ENCODE results near the gene ABCC8.

The ABCC8 gene

GRCh38 chr11:17414317-17414737, 62.3 kb downstream of the ABCC8 start:
- DNase-seq (ENCODE audit: low read depth): no peak
- no peak for TF ChIP-seq CTCF (IDR thresholded peaks at IDR 0.05; ENCODE audit: control insufficient read depth, insufficient read depth, low read depth, low read length, missing control alignments)

GRCh38 chr11:17413414-17414316, 63.0 kb downstream of the ABCC8 start:
- TF ChIP-seq CTCF (IDR thresholded peaks at IDR 0.05; ENCODE audit: control insufficient read depth, insufficient read depth, low read depth, low read length, missing control alignments): no peak
- no peak for DNase-seq (ENCODE audit: low read depth)
- no peak overlapping the region for H3K4me3 ChIP-seq (ENCODE audit: control insufficient read depth, low read depth, low read length)

More at GRCh38 chr11:17414317-17414737, 62.3 kb downstream of the ABCC8 start:
- H3K4me3 ChIP-seq (ENCODE audit: control insufficient read depth, low read depth, low read length): no peak overlapping the region

DNA sequence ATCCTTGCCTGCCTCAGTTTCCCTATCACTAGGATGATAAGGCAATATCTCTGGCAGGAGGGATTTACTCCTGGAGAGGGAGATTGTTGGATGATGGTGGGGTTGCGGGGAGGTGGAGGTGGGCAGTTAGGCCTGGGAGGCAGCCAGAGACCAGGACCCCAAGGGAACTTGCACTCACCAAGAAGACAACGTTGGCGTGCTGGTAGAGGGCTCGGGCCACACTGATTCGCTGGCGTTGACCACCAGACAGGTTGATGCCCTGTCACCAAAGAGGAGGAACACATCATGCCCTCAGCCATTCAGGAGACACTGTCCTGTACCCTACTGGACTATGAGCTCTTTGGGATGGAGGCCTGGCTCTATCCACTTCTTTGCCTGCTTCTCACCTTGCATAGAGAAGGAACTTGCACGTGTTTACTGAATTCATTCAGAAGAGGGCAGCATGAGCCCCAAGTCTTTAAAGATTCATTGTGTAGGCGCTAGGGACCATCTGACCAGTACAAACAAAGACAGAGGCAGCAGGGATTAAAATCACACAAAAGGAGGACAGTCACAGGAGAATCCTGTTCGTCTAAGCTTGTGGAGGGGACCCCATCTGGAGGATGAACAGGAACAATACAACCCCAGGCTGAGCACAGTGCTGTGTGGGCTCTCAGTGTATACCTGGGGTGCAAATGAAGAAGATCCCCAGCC, 64.0 kb downstream of the ABCC8 start:
- no peak overlapping the region for H3K4me3 ChIP-seq (ENCODE audit: control insufficient read depth, low read depth, low read length)
- TF ChIP-seq CTCF (IDR thresholded peaks at IDR 0.05; ENCODE audit: control insufficient read depth, insufficient read depth, low read depth, low read length, missing control alignments): no peak
- no peak for DNase-seq (ENCODE audit: low read depth)

GRCh38 chr11:17411418-17411817, 65.2 kb downstream of the ABCC8 start:
- no peak for TF ChIP-seq CTCF (IDR thresholded peaks at IDR 0.05; ENCODE audit: control insufficient read depth, insufficient read depth, low read depth, low read length, missing control alignments)
- no peak overlapping the region for H3K4me3 ChIP-seq (ENCODE audit: control insufficient read depth, low read depth, low read length)
- no peak for DNase-seq (ENCODE audit: low read depth)

DNA sequence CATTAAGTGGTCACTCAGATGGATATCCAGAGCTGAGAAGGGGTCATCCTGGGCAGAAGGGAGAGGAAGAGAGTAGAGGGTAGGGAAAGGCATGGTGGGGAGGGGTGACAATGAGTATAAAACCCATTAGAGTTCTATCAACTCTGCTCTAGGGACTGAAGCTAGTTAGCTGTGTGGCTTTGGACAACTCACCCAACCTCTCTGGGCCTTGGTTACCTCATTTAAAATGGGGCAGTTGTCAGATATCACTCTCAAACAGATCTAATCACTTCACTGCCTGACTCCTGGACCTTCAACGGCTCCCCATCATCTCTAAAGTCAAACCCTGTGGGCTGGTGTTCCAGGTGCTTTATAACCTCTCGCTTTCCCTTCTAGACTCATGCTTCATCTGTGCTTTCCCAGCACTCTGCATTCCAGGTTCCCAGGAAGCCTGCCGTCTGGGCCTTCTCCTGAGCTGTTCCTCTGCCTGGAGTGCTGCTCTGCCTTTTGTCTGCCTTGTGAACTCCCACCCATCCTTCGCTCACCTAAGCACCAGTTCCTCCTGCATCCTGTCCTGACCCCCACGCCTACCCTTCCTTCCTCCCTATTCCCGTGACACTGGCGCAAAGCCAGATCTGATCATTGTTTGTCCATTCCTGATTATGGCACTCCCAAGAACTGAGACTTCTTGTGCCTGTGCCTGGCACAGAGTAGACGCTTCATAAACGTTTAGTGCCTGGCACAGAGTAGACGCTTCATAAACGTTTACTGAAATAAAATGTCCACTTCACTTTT, 65.9 kb downstream of the ABCC8 start:
- DNase-seq (ENCODE audit: low read depth): no peak
- no peak overlapping the region for H3K4me3 ChIP-seq (ENCODE audit: control insufficient read depth, low read depth, low read length)
- TF ChIP-seq CTCF (IDR thresholded peaks at IDR 0.05; ENCODE audit: control insufficient read depth, insufficient read depth, low read depth, low read length, missing control alignments): no peak

DNA sequence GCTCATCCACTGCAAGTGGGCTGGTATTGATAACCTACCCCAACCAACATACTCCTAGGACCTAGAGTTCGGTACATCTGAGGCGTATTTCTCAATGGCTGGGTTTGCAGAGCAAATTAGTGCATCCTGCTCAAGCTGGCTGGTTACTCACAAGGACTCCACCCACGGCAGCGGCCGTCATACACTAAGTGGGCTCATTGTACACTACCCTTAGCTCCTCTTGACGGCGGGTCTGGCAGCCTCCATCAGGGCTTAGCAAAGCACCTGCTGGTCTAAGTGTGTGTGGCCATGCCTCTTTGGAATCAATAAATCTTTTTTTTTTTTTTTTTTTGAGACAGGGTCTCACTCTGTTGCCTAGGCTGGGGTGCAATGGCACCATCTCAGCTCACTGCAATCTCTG, 68.0 kb downstream of the ABCC8 start:
- no peak for DNase-seq (ENCODE audit: low read depth)
- TF ChIP-seq CTCF (IDR thresholded peaks at IDR 0.05; ENCODE audit: control insufficient read depth, insufficient read depth, low read depth, low read length, missing control alignments): no peak
- H3K4me3 ChIP-seq (ENCODE audit: control insufficient read depth, low read depth, low read length): no peak overlapping the region

Measured in AG09309 (cell line).